Neuronal stem cell (in vitro differentiated cells): ENCODE measurements around the gene ACTR1A.

Experiments
- DNase-seq: peaks from one replicate; pipeline ENCODE4 v3.0.0-alpha.2; 2013; ENCODE audit warnings: low spot score
- H2AFZ ChIP-seq: one replicate; pipeline ENCODE4 v1.6.1; 2013; ENCODE audit warnings: mild to moderate bottlenecking, low read length, inconsistent platforms
- H2AK5ac ChIP-seq: 2 replicates; pipeline ENCODE4 v1.6.1; 2013; ENCODE audit warnings: low read depth, mild to moderate bottlenecking, inconsistent platforms, low read length, moderate library complexity, mixed read lengths
- H2BK120ac ChIP-seq: 2 replicates; pipeline ENCODE4 v1.6.1; 2013; ENCODE audit warnings: low read depth, mild to moderate bottlenecking, inconsistent platforms, low read length, moderate library complexity, mixed read lengths
- H2BK12ac ChIP-seq: one replicate; pipeline ENCODE4 v1.6.1; 2013; ENCODE audit warnings: low read length, inconsistent platforms
- H2BK15ac ChIP-seq: 2 replicates; pipeline ENCODE4 v1.6.1; 2013; ENCODE audit warnings: mild to moderate bottlenecking, low read length, inconsistent platforms, mixed read lengths
- H2BK5ac ChIP-seq: one replicate; pipeline ENCODE4 v1.6.1; 2013; ENCODE audit warnings: inconsistent platforms, mild to moderate bottlenecking, low read length, moderate library complexity
- H3K14ac ChIP-seq: one replicate; pipeline ENCODE4 v1.6.1; 2013; ENCODE audit warnings: low read length, inconsistent platforms
- H3K18ac ChIP-seq: 2 replicates; pipeline ENCODE4 v1.6.1; 2013; ENCODE audit warnings: low read length, inconsistent platforms
- H3K23ac ChIP-seq: 2 replicates; pipeline ENCODE4 v1.6.1; 2013; ENCODE audit warnings: low read depth, mild to moderate bottlenecking, mixed read lengths, low read length, inconsistent platforms; ENCODE audit not compliant: poor library complexity
- H3K27ac ChIP-seq: replicated peaks from 3 replicates; pipeline ENCODE4 v1.5.1; 2013; ENCODE audit warnings: low read length, inconsistent platforms
- H3K27me3 ChIP-seq, 3 experiments: 2 replicates each; pipeline ENCODE4 v1.6.1; 2013; ENCODE audit warnings: low read length in 3 of 3, mild to moderate bottlenecking in 2 of 3, inconsistent platforms in 1 of 3, low read depth in 1 of 3, mixed read lengths in 1 of 3, moderate library complexity in 1 of 3; ENCODE audit not compliant: control insufficient read depth in 3 of 3, insufficient read depth in 3 of 3
- H3K36me3 ChIP-seq, 2 donors: replicated peaks in 1 of 2; 2 replicates each; pipeline ENCODE4 v1.6.1; 2013; ENCODE audit warnings: low read length in 2 of 2; ENCODE audit not compliant: control insufficient read depth in 2 of 2, insufficient read depth in 2 of 2
- H3K4ac ChIP-seq: 2 replicates; pipeline ENCODE4 v1.6.1; 2013; ENCODE audit warnings: inconsistent platforms, mild to moderate bottlenecking, low read length, moderate library complexity
- H3K4me1 ChIP-seq, 2 donors: 1 replicate in 1 of 2; 2 replicates in 1 of 2; pipeline ENCODE4 v1.6.1; 2013; ENCODE audit warnings: low read length in 2 of 2, low read depth in 1 of 2; ENCODE audit not compliant: control insufficient read depth in 2 of 2, insufficient read depth in 1 of 2
- H3K4me2 ChIP-seq: one replicate; pipeline ENCODE4 v1.6.1; 2013; ENCODE audit warnings: mild to moderate bottlenecking, low read length, inconsistent platforms; ENCODE audit not compliant: insufficient read depth, poor library complexity, severe bottlenecking
- H3K4me3 ChIP-seq, 2 donors: 2 replicates each; pipeline ENCODE4 v1.5.1; 2013; ENCODE audit warnings: low read length in 2 of 2, mild to moderate bottlenecking in 2 of 2, inconsistent platforms in 1 of 2, moderate library complexity in 1 of 2
- H3K79me1 ChIP-seq: one replicate; pipeline ENCODE4 v1.6.1; 2013; ENCODE audit warnings: low read depth, mild to moderate bottlenecking, inconsistent platforms, low read length, moderate library complexity
- H3K9ac ChIP-seq: one replicate; pipeline ENCODE4 v1.6.1; 2013; ENCODE audit warnings: mild to moderate bottlenecking, low read depth, low read length, inconsistent platforms; ENCODE audit not compliant: poor library complexity
- H3K9me3 ChIP-seq, 2 donors: replicated peaks in 1 of 2; 2 replicates each; pipeline versions ENCODE3 to v1.6.1; 2013; ENCODE audit warnings: low read length in 2 of 2, mild to moderate bottlenecking in 2 of 2, inconsistent platforms in 1 of 2, low read depth in 1 of 2, mixed read lengths in 1 of 2, moderate library complexity in 1 of 2; ENCODE audit not compliant: control insufficient read depth in 2 of 2, insufficient read depth in 1 of 2
- H4K8ac ChIP-seq: one replicate; pipeline ENCODE4 v1.6.1; 2013; ENCODE audit warnings: low read depth, mild to moderate bottlenecking, inconsistent platforms, low read length, moderate library complexity
- H4K91ac ChIP-seq: one replicate; pipeline ENCODE4 v1.6.1; 2013; ENCODE audit warnings: low read length, low read depth, mild to moderate bottlenecking, inconsistent platforms; ENCODE audit not compliant: poor library complexity
- WGBS, 2 donors: extraction: QIAGEN DNeasy Blood & Tissue Kit; methylation state at CpG; one replicate each; pipeline ENCODE4 v1.1.7; 2013; ENCODE audit warnings: missing lambda C conversion rate in 2 of 2, mixed read lengths in 1 of 2; ENCODE audit not compliant: insufficient read length in 2 of 2, insufficient replicate concordance in 1 of 2; ENCODE audit errors: extremely low coverage in 2 of 2; 5-methylcytosine and 5-hydroxymethylcytosine counted together

ACTR1A gene

DNA sequence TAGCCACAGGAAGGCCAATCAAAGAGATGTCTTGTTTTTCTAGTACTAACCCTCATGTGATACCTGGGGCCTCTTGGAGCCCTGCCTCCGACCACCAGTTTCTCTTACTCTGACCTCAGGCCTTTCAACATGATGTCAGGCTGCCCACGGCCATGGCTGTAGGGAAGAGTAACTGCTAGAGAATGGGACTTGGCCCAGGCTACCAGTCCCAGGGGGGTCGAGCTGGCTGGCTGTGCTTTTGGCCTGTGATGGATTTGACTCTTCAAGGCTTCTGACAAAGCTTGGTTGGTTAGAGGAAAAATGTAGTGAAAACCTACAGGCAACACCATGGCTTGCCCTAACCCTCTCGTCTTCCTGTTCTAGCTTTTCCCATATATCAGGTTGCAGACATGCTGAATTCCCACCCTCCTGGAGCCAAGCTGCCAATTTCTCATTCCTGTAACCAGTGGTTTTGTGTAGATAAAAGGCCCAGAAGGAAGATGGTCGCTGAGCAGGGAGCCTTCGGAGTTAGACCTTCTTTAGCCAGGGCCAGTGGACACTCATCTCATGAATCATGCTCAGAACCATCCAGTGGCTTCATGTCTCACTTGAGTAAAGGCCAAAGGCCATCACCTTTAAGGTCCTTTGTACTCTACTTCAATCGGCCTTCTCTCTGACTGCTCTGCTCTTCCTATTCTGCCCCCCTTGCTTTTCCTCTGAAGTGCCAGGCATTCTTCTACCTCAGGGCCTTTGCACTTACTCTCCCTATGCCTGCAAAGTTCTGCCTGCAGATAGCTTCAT is 20.9 kb upstream of the ACTR1A start:
- Histone ChIP-seq H3K4me3 (no peak overlapping the region), H2AK5ac (no peak overlapping the region), H3K4me1 (no peaks in the 10 kb centered on the region), H2BK12ac (no peak overlapping the region), H3K36me3 (peaks cover 4 to 44% of the 10 kb centered on the region in 2 donors), H3K23ac (no peak overlapping the region), H3K9ac (no peak overlapping the region), H3K4ac (no peak overlapping the region), H4K91ac (no peak overlapping the region), H3K14ac (no peak overlapping the region), H3K27me3 (no peaks in the 10 kb centered on the region), H4K8ac (no peak overlapping the region), H2BK5ac (no peak overlapping the region), H2AFZ (no peak overlapping the region), H2BK120ac (no peak overlapping the region), H3K9me3 (no peaks in the 10 kb centered on the region), H3K4me2 (no peak overlapping the region), H3K18ac (no peak overlapping the region), H2BK15ac (no peak overlapping the region), H3K27ac (no peak overlapping the region), H3K79me1 (peaks cover 5% of the 10 kb centered on the region)
- no peak for DNase-seq
- no CpG with 5 or more reads among the region's 7 CpGs for WGBS, 2 donors

DNA sequence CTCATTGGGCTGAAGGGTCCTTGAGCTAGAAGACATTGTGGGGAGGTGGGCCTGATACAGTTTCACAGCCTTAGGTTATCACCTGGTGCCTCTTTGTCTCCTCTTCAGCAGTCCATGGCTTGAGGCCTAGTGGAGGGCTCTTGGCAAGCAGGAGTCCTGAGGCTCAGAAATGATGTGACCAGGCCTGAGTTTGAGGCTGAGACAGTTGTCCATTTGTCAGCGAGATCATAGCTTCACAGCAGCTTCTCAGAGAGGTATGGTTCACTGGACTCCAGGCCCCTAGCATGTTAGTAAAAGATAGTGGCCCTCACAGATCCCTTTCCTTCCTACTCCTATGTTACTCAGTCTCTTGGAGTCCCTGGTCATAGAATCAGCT is 20.4 kb upstream of the ACTR1A start:
- Histone ChIP-seq H3K23ac (no peak overlapping the region), H4K8ac (no peak overlapping the region), H3K18ac (no peak overlapping the region), H3K36me3 (peaks cover 4 to 50% of the 10 kb centered on the region in 2 donors), H2AK5ac (no peak overlapping the region), H3K27ac (no peak overlapping the region), H2BK12ac (no peak overlapping the region), H3K4me2 (no peak overlapping the region), H4K91ac (no peak overlapping the region), H3K4me3 (no peak overlapping the region), H3K27me3 (no peaks in the 10 kb centered on the region), H3K79me1 (peaks cover 5% of the 10 kb centered on the region), H3K4ac (no peak overlapping the region), H2AFZ (no peak overlapping the region), H2BK120ac (no peak overlapping the region), H3K4me1 (no peaks in the 10 kb centered on the region), H2BK5ac (no peak overlapping the region), H2BK15ac (no peak overlapping the region), H3K9me3 (no peaks in the 10 kb centered on the region), H3K14ac (no peak overlapping the region), H3K9ac (no peak overlapping the region)
- no peak for DNase-seq
- no CpG with 5 or more reads among the region's 1 CpG for WGBS, 2 donors

DNA sequence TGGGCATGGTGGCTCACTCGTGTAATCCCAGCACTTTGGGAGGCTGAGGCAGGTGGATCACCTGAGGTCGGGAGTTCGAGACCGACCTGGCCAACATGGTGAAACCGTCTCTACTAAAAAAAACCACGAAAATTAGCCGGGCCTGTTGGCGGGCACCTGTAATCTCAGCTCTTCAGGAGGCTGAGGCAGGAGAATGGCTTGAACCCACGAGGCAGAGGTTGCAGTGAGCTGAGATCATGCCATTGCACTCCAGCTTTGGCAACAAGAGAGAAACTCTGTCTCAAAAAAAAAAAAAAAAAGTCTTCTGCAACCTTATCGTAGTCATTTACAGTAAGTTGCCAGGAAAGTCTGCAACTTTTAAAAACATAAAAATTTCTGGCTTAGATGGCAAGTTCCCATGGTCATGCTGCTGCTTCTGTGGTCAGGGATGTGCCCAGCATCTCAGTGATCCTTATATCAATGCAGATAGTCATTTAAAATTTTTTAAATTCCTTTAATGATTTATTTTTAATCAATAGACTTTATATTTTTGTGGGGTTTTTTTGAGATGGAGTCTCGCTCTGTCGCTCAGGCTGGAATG is 16.8 kb upstream of the ACTR1A start:
- Histone ChIP-seq H2BK15ac (no peak overlapping the region), H3K36me3 (peaks cover 10 to 42% of the 10 kb centered on the region in 2 donors), H3K9me3 (peaks cover 0 to 1% of the 10 kb centered on the region in 2 donors)

DNA sequence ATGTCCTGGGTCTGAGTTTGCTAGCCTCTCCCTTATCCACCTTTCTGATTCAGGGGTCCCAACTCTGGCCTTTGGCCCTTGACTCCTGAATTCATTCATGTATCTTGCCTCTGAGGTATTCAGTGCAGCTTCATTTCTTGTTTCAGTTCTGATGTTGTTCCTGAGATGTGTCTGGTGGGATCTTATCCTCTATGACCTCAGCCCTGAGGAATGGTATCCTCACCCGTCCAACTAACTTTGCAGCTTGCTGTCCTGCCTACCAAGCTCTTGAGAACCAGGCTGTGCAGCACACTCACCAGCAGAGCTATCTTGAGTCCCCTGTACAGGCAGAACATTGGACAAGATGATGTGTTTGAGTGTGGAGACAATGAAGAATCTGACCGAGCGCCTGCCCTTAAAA is 15.0 kb upstream of the ACTR1A start:
- H2BK120ac ChIP-seq, result no peak overlapping the region
- H3K4me1 ChIP-seq, result peaks cover 0 to 3% of the 10 kb centered on the region in 2 donors
- H2AK5ac ChIP-seq, result no peak overlapping the region
- H3K9ac ChIP-seq, result no peak overlapping the region
- peaks cover 18 to 46% of the 10 kb centered on the region in 2 donors for H3K36me3 ChIP-seq
- H3K79me1 ChIP-seq, result peaks cover 3% of the 10 kb centered on the region
- H4K91ac ChIP-seq, result no peak overlapping the region
- no peak overlapping the region for H3K27ac ChIP-seq
- H3K23ac ChIP-seq, result no peak overlapping the region
- H2AFZ ChIP-seq, result no peak overlapping the region
- no peaks in the 10 kb centered on the region for H3K27me3 ChIP-seq
- H3K4ac ChIP-seq, result no peak overlapping the region
- no peak overlapping the region for H2BK5ac ChIP-seq
- no peak for DNase-seq
- H2BK15ac ChIP-seq, result no peak overlapping the region
- peak overlapping the region; percentile 4 for H3K14ac ChIP-seq
- H3K4me3 ChIP-seq, result no peak overlapping the region
- H3K4me2 ChIP-seq, result no peak overlapping the region
- H4K8ac ChIP-seq, result no peak overlapping the region
- H2BK12ac ChIP-seq, result no peak overlapping the region
- no CpG with 5 or more reads among the region's 3 CpGs for WGBS, 2 donors
- H3K18ac ChIP-seq, result no peak overlapping the region
- peaks cover 0 to 1% of the 10 kb centered on the region in 2 donors for H3K9me3 ChIP-seq

More for the DNA sequence above, 16.8 kb upstream of the ACTR1A start:
- no peak overlapping the region for H2AFZ ChIP-seq
- H3K14ac ChIP-seq, result no peak overlapping the region
- H4K8ac ChIP-seq, result no peak overlapping the region
- no peak overlapping the region for H2BK12ac ChIP-seq
- no peak overlapping the region for H4K91ac ChIP-seq
- H3K4me2 ChIP-seq, result no peak overlapping the region
- no peak overlapping the region for H2BK120ac ChIP-seq
- peaks cover 5% of the 10 kb centered on the region for H3K79me1 ChIP-seq
- H3K4me1 ChIP-seq, result peaks cover 0 to 3% of the 10 kb centered on the region in 2 donors
- no peak overlapping the region for H3K9ac ChIP-seq
- no peak overlapping the region for H3K18ac ChIP-seq
- no peak overlapping the region for H3K4ac ChIP-seq
- H2AK5ac ChIP-seq, result no peak overlapping the region
- no peak for DNase-seq
- no peak overlapping the region for H3K4me3 ChIP-seq
- H3K23ac ChIP-seq, result no peak overlapping the region
- no peak overlapping the region for H3K27ac ChIP-seq
- no peak overlapping the region for H2BK5ac ChIP-seq
- no peaks in the 10 kb centered on the region for H3K27me3 ChIP-seq
- no CpG with 5 or more reads among the region's 12 CpGs for WGBS, 2 donors
